PC-9 (cell line): ENCODE measurements around the gene FGF23.

Source experiments
- CTCF ChIP-seq: fragments of 200-600 bp; sonication (generic); conservative IDR thresholded peaks from 2 replicates; pipeline ENCODE4 v1.6.1; 2017; ENCODE audit warnings: mixed run types, antibody characterized with exemption, mild to moderate bottlenecking, moderate library complexity
- EZH2 ChIP-seq: fragments of 200-600 bp; sonication (generic); IDR thresholded peaks from 2 replicates; pipeline ENCODE4 v1.8.0; 2017; ENCODE audit warnings: antibody characterized with exemption, low read depth

- no peak for TF ChIP-seq CTCF
- TF ChIP-seq EZH2 = no peak
These were observed 38.4 kb upstream of the FGF23 start for GRCh38 chr12:4417936-4418335.
